Stomach (tissue), 9 donors: Measurements from ENCODE around the gene NAV2. TPM values are rescaled to one million over a fixed set of nuclear protein-coding genes. Genes with fewer than 3 reads are reported as not detected.

Experiments used
- DNase-seq, 2 donors: peaks; one replicate each; pipeline versions ENCODE4 v3.0.0 to v3.0.0-alpha.2; 2013 to 2019
- H3K27ac ChIP-seq, 5 donors: fragments of 200-600 bp in 4 of 5; sonication (generic) in 4 of 5; one replicate each; pipeline ENCODE4 v1.5.1; 2013 to 2019; ENCODE audit warnings: mild to moderate bottlenecking in 1 of 5, moderate library complexity in 1 of 5
- H3K27me3 ChIP-seq, 3 donors: fragments of 200-600 bp; sonication (generic); one replicate each; pipeline ENCODE4 v1.5.1; 2017 to 2019; ENCODE audit warnings: mixed run types in 1 of 3
- H3K36me3 ChIP-seq, 4 donors: fragments of 200-600 bp; sonication (generic); 1 replicate in 3 of 4; 2 replicates in 1 of 4; pipeline ENCODE4 v1.5.1; 2016 to 2019
- H3K4me1 ChIP-seq, 4 donors: fragments of 200-600 bp; sonication (generic); one replicate each; pipeline ENCODE4 v1.5.1; 2016 to 2019
- H3K4me3 ChIP-seq, 4 donors: fragments of 200-600 bp; sonication (generic) in 3 of 4; one replicate each; pipeline ENCODE4 v1.5.1; 2016 to 2019; ENCODE audit warnings: mild to moderate bottlenecking in 1 of 4
- H3K9me3 ChIP-seq, 4 donors: fragments of 200-600 bp; sonication (generic); one replicate each; pipeline ENCODE4 v1.5.1; 2016 to 2019
- EP300 ChIP-seq: sonication (generic); formaldehyde crosslinking; IDR thresholded peaks from one replicate; pipeline ENCODE4 v1.6.1; 2017; ENCODE audit warnings: antibody characterized with exemption
- POLR2A ChIP-seq, 4 donors: fragments of 450-650 bp; IDR thresholded peaks; one replicate each; pipeline ENCODE4 v1.6.1; 2016; ENCODE audit warnings: antibody characterized with exemption in 4 of 4, control low read depth in 2 of 4, mild to moderate bottlenecking in 1 of 4, moderate library complexity in 1 of 4
- POLR2AphosphoS5 ChIP-seq, 3 donors: sonication (generic); formaldehyde crosslinking; IDR thresholded peaks; one replicate each; pipeline ENCODE4 v1.6.1; 2016; ENCODE audit warnings: antibody characterized with exemption in 3 of 3
- WGBS, 5 donors: extraction: QIAGEN DNeasy Blood & Tissue Kit in 3 of 5; methylation state at CpG; one replicate each; pipeline versions ENCODE4 v1.1.5 to v1.1.7; 2013 to 2018; 5-methylcytosine and 5-hydroxymethylcytosine counted together
- intact Hi-C: fragments of 100-400 bp; cut with DNase I; formaldehyde crosslinking; loops from one replicate; pipeline ENCODE4 v1.15.1; 2023; ENCODE audit warnings: low total_unique reads
- polyA plus RNA-seq, 3 donors: library from polyadenylated mRNA; stranded (reverse); fragments of 200-250 nt; gene quantifications; one replicate each; pipeline ENCODE4 v1.2.3, GENCODE V29; 2013
- total RNA-seq, 5 donors: library from RNA; depleted of rRNA; stranded (reverse); fragments of >200 nt; gene quantifications; one replicate each; pipeline versions ENCODE4 v1.1.0 to v1.2.3, GENCODE V29; 2014 to 2016
- TF ChIP-seq, protein P1 (sequence below), 7 experiments: fragments of 450-650 bp in 4 of 7; fragments of 200-600 bp in 3 of 7; sonication (generic) in 3 of 7; IDR thresholded peaks; one replicate each; pipeline ENCODE4 v1.5.1; 2016 to 2019; ENCODE audit warnings: antibody characterized with exemption in 7 of 7, control low read depth in 2 of 7, mild to moderate bottlenecking in 1 of 7
- donor health status: healthy with polysubstance abuse.
- donor health status: Bipolar disorder and iron deficiency.
- donor health status: healthy.

NAV2 gene
- total and polyA plus RNA-seq, 8 donors: 1.8 to 92.4 (median 7.9) TPM

DNA sequence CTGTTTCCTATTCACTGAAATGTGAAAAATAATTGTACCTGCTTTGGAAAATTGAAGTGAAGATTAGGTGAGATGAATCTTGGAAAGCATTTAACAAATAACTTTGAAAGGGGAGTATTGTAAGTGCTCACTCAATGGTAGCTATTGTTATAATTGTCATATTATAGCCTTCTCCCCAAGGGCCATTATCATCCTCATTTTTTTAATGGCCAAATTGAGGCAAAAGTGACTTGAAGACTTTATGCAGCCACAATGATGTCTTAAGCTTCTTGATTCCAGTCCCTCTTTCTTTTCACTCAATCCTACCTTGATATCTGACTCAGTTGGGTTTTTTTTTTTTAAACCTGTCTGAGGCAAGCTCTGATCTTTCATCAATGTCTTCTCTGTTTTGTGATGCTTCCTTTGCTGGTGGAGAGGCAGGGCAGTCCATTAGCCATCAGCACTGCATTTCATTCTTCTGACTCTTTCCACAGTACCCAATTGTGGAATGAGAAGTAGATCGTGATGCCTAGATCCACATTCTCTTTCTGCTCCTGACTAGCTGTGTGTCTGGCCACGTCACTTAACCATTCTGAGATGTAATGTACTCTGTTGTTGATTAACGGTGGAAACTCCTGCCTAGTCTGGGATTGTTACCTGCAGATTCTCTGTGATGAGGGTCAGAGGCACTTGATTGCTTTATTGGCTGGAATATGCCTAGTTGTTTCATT is 346.3 kb downstream of the NAV2 start:
- Histone ChIP-seq H3K9me3 (no peaks in the 10 kb centered on the region), H3K4me3 (no peak overlapping the region), H3K36me3 (peaks cover 17 to 93% (median 64%) of the 10 kb centered on the region in 4 donors), H3K4me1 (peaks cover 0 to 27% (median 10%) of the 10 kb centered on the region in 4 donors), H3K27ac (no peak overlapping the region), H3K27me3 (no peaks in the 10 kb centered on the region)
- intact Hi-C loops: no loop called here
- no peak for DNase-seq
- WGBS, 5 donors: 78 to 94% (median 92%) methylated on average over 3 of the region's 3 CpGs
- TF ChIP-seq EP300 (no peak), POLR2AphosphoS5 (IDR thresholded peaks at IDR 0.05) (no peak), POLR2A (IDR thresholded peaks at IDR 0.05) (no peak)
- TF ChIP-seq, protein P1, sequence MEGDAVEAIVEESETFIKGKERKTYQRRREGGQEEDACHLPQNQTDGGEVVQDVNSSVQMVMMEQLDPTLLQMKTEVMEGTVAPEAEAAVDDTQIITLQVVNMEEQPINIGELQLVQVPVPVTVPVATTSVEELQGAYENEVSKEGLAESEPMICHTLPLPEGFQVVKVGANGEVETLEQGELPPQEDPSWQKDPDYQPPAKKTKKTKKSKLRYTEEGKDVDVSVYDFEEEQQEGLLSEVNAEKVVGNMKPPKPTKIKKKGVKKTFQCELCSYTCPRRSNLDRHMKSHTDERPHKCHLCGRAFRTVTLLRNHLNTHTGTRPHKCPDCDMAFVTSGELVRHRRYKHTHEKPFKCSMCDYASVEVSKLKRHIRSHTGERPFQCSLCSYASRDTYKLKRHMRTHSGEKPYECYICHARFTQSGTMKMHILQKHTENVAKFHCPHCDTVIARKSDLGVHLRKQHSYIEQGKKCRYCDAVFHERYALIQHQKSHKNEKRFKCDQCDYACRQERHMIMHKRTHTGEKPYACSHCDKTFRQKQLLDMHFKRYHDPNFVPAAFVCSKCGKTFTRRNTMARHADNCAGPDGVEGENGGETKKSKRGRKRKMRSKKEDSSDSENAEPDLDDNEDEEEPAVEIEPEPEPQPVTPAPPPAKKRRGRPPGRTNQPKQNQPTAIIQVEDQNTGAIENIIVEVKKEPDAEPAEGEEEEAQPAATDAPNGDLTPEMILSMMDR (IDR thresholded peaks at IDR 0.05): no peak

DNA sequence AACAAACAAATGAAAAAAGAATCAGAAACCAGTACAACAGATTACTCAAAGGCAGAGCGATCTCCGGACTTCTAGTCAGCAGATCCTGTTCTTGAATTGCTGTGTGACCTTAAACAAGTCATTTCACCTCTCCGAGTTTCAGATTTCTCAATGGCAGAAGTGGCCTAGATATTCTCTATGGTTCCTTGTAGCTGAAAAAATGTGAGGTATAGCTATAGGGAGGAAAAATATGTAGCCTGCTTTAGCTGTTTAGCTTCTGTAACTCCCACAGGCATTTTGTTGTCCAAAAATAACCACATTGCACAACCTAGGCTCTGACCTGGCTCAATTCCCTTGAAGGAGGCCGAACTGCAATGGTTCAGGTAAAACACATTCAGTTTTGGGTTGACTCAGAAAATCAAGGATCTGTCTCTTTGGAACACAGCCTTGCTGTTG is 347.0 kb downstream of the NAV2 start:
- Histone ChIP-seq H3K27ac (no peak overlapping the region), H3K9me3 (no peaks in the 10 kb centered on the region), H3K36me3 (peaks cover 10 to 92% (median 60%) of the 10 kb centered on the region in 4 donors), H3K27me3 (no peaks in the 10 kb centered on the region), H3K4me1 (peaks cover 0 to 27% (median 10%) of the 10 kb centered on the region in 4 donors), H3K4me3 (no peak overlapping the region)
- TF ChIP-seq POLR2AphosphoS5 (IDR thresholded peaks at IDR 0.05) (no peak), POLR2A (IDR thresholded peaks at IDR 0.05) (no peak), EP300 (no peak)
- TF ChIP-seq, protein P1 (IDR thresholded peaks at IDR 0.05): no peak
- no peak for DNase-seq
- 82 to 93% (median 91%) methylated on average over 4 of the region's 4 CpGs for WGBS, 5 donors
- intact Hi-C loops: no loop called here

DNA sequence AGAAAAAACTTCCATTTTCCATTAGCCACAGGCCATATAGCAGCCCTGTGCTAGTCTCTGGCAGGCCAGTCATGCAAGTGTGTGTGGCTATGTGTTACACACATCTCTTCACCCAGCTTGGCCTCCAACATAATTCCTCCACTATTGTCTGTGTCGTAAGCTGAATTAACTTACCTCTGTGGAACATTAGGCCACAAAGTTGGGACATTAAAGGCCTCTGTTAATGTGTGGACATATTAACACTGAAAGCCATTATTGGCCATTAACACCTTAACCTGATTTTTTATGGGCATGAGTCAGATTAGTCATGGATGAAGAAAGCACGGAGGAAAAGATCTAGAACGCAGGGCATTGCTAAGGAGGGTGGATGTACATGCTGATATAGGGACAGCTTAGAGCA is 347.5 kb downstream of the NAV2 start:
- intact Hi-C loops: no loop called here
- no peak for DNase-seq
- H3K4me3 ChIP-seq: no peak overlapping the region
- peaks cover 10 to 86% (median 58%) of the 10 kb centered on the region in 4 donors for H3K36me3 ChIP-seq
- TF ChIP-seq, protein P1 (IDR thresholded peaks at IDR 0.05): no peak
- TF ChIP-seq EP300 (no peak), POLR2A (IDR thresholded peaks at IDR 0.05) (no peak), POLR2AphosphoS5 (IDR thresholded peaks at IDR 0.05) (no peak)
- H3K27ac ChIP-seq: no peak overlapping the region
- H3K27me3 ChIP-seq: no peaks in the 10 kb centered on the region
- H3K4me1 ChIP-seq: peaks cover 0 to 22% (median 10%) of the 10 kb centered on the region in 4 donors
- no peaks in the 10 kb centered on the region for H3K9me3 ChIP-seq
- WGBS, 5 donors: 86 to 97% (median 95%) methylated on average over 3 of the region's 3 CpGs

DNA sequence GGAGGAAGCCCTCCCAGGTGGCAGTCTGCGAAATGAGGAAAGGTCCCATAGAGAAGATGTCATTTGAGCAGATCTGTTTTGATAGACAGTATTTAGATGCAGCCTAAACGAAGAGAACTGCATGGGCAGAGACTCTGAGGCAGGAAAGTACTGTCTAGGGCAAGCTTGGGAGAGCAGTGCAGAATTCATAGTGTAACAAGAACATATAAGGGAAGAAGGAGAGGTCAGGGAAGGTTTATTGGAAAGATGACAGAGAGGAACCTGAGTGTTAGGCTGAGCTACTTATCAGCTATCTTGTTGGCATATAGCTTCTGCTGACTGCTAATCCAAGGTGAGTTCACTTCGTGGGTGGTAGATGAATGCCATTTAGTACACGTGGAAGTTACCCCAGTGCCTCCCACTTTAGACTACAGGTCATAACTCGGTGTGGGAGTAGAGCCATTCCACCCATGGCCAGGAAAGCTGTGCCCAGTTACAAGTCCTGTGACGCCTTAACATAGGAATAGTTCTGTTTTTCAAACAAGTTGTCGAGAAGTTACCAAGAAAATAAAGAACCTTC is 348.1 kb downstream of the NAV2 start:
- WGBS, 5 donors: 66 to 82% (median 77%) methylated on average over 7 of the region's 7 CpGs

More for the DNA sequence above, 348.1 kb downstream of the NAV2 start:
- H3K9me3 ChIP-seq: no peaks in the 10 kb centered on the region
- H3K36me3 ChIP-seq: peaks cover 10 to 81% (median 55%) of the 10 kb centered on the region in 4 donors
- H3K27me3 ChIP-seq: no peaks in the 10 kb centered on the region
- TF ChIP-seq POLR2AphosphoS5 (IDR thresholded peaks at IDR 0.05): no peak
- TF ChIP-seq POLR2A (IDR thresholded peaks at IDR 0.05): no peak
- TF ChIP-seq, protein P1 (IDR thresholded peaks at IDR 0.05): no peak
- no peak for TF ChIP-seq EP300
- no peak overlapping the region for H3K4me3 ChIP-seq
- peaks cover 0 to 17% (median 8%) of the 10 kb centered on the region in 4 donors for H3K4me1 ChIP-seq
- no peak overlapping the region for H3K27ac ChIP-seq
- DNase-seq: no peak
- intact Hi-C loops: no loop called here
